IMR-90 (cell line): ENCODE measurements around the gene PTPN21. TPM values are rescaled to one million over a fixed set of nuclear protein-coding genes. Genes with fewer than 3 reads are reported as not detected.

ENCODE experiments used
- ATAC-seq: fragments of 200-7000 bp; cut with Tn5 transposase; 2 replicates; pipeline ENCODE4 v1.9.1; 2020; ENCODE audit warnings: low read depth, mild to moderate bottlenecking, moderate library complexity
- BruUV-seq: library from RNA; stranded (reverse); fragments of 400-500 nt; replicated peaks from 2 replicates; lab custom pipeline; 2021; lab: Mats Ljungman, UMichigan
- CTCF ChIA-PET: fragments of 300-600 bp; formaldehyde crosslinking; extraction: SDS; loops from one replicate; lab custom pipeline; 2021; ENCODE audit warnings: antibody characterized with exemption; lab: Yijun Ruan, JAX
- POLR2A ChIA-PET: fragments of 300-600 bp; sonication (Branson Sonifier 250); formaldehyde crosslinking; loops from one replicate; lab custom pipeline; 2022; ENCODE audit warnings: antibody characterized with exemption; ENCODE audit not compliant: unreplicated experiment; lab: Charles Lee
- DNase-seq: peaks from one replicate; pipeline ENCODE4 v3.0.0; 2013
- H2AFZ ChIP-seq: replicated peaks from 2 replicates; pipeline ENCODE3; 2013; ENCODE audit warnings: low read length, mild to moderate bottlenecking; ENCODE audit not compliant: poor library complexity
- H2AK5ac ChIP-seq: 2 replicates; pipeline ENCODE4 v1.6.1; 2013; ENCODE audit warnings: low read depth, low read length, inconsistent platforms
- H2AK9ac ChIP-seq: replicated peaks from 2 replicates; pipeline ENCODE3; 2013; ENCODE audit warnings: mild to moderate bottlenecking, low read depth, low read length, moderate library complexity; ENCODE audit not compliant: poor library complexity
- H2BK120ac ChIP-seq: 2 replicates; pipeline ENCODE4 v1.6.1; 2013; ENCODE audit warnings: low read depth, low read length, inconsistent platforms
- H2BK15ac ChIP-seq: 3 replicates; pipeline ENCODE4 v1.6.1; 2013; ENCODE audit warnings: low read depth, low read length, inconsistent platforms
- H2BK20ac ChIP-seq: 2 replicates; pipeline ENCODE4 v1.6.1; 2013; ENCODE audit warnings: low read depth, mild to moderate bottlenecking, inconsistent platforms, low read length, moderate library complexity
- H2BK5ac ChIP-seq: 2 replicates; pipeline ENCODE4 v1.6.1; 2013; ENCODE audit warnings: mild to moderate bottlenecking, low read depth, low read length, inconsistent platforms; ENCODE audit not compliant: poor library complexity, severe bottlenecking
- H3K14ac ChIP-seq: replicated peaks from 2 replicates; pipeline ENCODE4 v1.6.1; 2013; ENCODE audit warnings: low read depth, low read length, inconsistent platforms
- H3K18ac ChIP-seq: 2 replicates; pipeline ENCODE4 v1.6.1; 2013; ENCODE audit warnings: low read depth, low read length, control low read depth
- H3K23ac ChIP-seq: 2 replicates; pipeline ENCODE4 v1.6.1; 2013; ENCODE audit warnings: low read depth, low read length, inconsistent platforms
- H3K27ac ChIP-seq: 2 replicates; pipeline ENCODE4 v1.5.1; 2013; ENCODE audit warnings: mild to moderate bottlenecking, control low read depth, low read length; ENCODE audit not compliant: insufficient read depth
- H3K27me3 ChIP-seq: 2 replicates; pipeline ENCODE4 v1.6.1; 2013; ENCODE audit warnings: low read length; ENCODE audit not compliant: control insufficient read depth, insufficient read depth
- H3K36me3 ChIP-seq: 2 replicates; pipeline ENCODE4 v1.6.1; 2013; ENCODE audit warnings: low read length, mixed read lengths; ENCODE audit not compliant: control insufficient read depth, insufficient read depth
- H3K4ac ChIP-seq: 2 replicates; pipeline ENCODE4 v1.6.1; 2013; ENCODE audit warnings: low read depth, low read length, inconsistent platforms
- H3K4me1 ChIP-seq: 2 replicates; pipeline ENCODE4 v1.6.1; 2013; ENCODE audit warnings: low read length, mixed read lengths; ENCODE audit not compliant: control insufficient read depth, insufficient read depth
- H3K4me2 ChIP-seq: 2 replicates; pipeline ENCODE4 v1.6.1; 2013; ENCODE audit warnings: low read depth, mild to moderate bottlenecking, control low read depth, low read length, moderate library complexity
- H3K4me3 ChIP-seq: 2 replicates; pipeline ENCODE4 v1.5.1; 2013; ENCODE audit warnings: low read depth, mild to moderate bottlenecking, control low read depth, low read length, moderate library complexity; ENCODE audit not compliant: insufficient read depth
- H3K56ac ChIP-seq: 2 replicates; pipeline ENCODE4 v1.6.1; 2013; ENCODE audit warnings: low read length, inconsistent platforms; ENCODE audit not compliant: insufficient read depth; ENCODE audit errors: extremely low read depth
- H3K79me1 ChIP-seq, 2 experiments: 2 replicates each; pipeline ENCODE4 v1.6.1; 2013; ENCODE audit warnings: low read length in 2 of 2, inconsistent platforms in 1 of 2, low read depth in 1 of 2
- H3K9ac ChIP-seq: 2 replicates; pipeline ENCODE4 v1.6.1; 2013; ENCODE audit warnings: low read depth, low read length, control low read depth
- H3K9me1 ChIP-seq: 2 replicates; pipeline ENCODE4 v1.6.1; 2013; ENCODE audit warnings: low read length, inconsistent platforms; ENCODE audit not compliant: insufficient read depth
- H3K9me3 ChIP-seq: 2 replicates; pipeline ENCODE4 v1.6.1; 2013; ENCODE audit warnings: low read length; ENCODE audit not compliant: control insufficient read depth, insufficient read depth
- H4K20me1 ChIP-seq: 2 replicates; pipeline ENCODE4 v1.6.1; 2013; ENCODE audit warnings: low read length, inconsistent platforms; ENCODE audit not compliant: insufficient read depth
- H4K5ac ChIP-seq: 2 replicates; pipeline ENCODE4 v1.6.1; 2013; ENCODE audit warnings: mild to moderate bottlenecking, low read depth, low read length, control low read depth
- H4K8ac ChIP-seq, 2 experiments: 2 replicates each; pipeline ENCODE4 v1.6.1; 2013; ENCODE audit warnings: low read depth in 2 of 2, low read length in 2 of 2, control low read depth in 1 of 2, inconsistent platforms in 1 of 2
- H4K91ac ChIP-seq: 2 replicates; pipeline ENCODE4 v1.6.1; 2013; ENCODE audit warnings: low read depth, low read length, inconsistent platforms; ENCODE audit not compliant: insufficient read depth
- BHLHE40 ChIP-seq: fragments of 150-350 bp; IDR thresholded peaks from 2 replicates; pipeline ENCODE4 v1.6.1; 2016; ENCODE audit warnings: mild to moderate bottlenecking, low read depth, low read length
- CEBPB ChIP-seq: IDR thresholded peaks from 2 replicates; pipeline ENCODE4 v1.6.1; 2012; ENCODE audit warnings: low read depth, low read length, improper control_type of control experiment
- CHD1 ChIP-seq: IDR thresholded peaks from 2 replicates; pipeline ENCODE4 v1.6.1; 2012; ENCODE audit warnings: low read depth, low read length, improper control_type of control experiment
- CTCF ChIP-seq: conservative IDR thresholded peaks from 2 replicates; pipeline ENCODE4 v1.5.1; 2012; ENCODE audit warnings: mild to moderate bottlenecking, low read depth, low read length, improper control_type of control experiment
- ELK1 ChIP-seq: fragments of 150-350 bp; IDR thresholded peaks from 2 replicates; pipeline ENCODE4 v1.6.1; 2016; ENCODE audit warnings: low read depth, mild to moderate bottlenecking, low read length, moderate library complexity, borderline replicate concordance
- FOS ChIP-seq: fragments of 150-350 bp; IDR thresholded peaks from 2 replicates; pipeline ENCODE4 v1.6.1; 2016; ENCODE audit warnings: low read depth, low read length
- MAFK ChIP-seq: IDR thresholded peaks from 2 replicates; pipeline ENCODE4 v1.6.1; 2012; ENCODE audit warnings: low read depth, low read length, improper control_type of control experiment
- MAZ ChIP-seq: IDR thresholded peaks from 2 replicates; pipeline ENCODE4 v1.6.1; 2012; ENCODE audit warnings: low read depth, mild to moderate bottlenecking, low read length, improper control_type of control experiment, moderate library complexity, borderline replicate concordance
- MXI1 ChIP-seq: IDR thresholded peaks from 2 replicates; pipeline ENCODE4 v1.6.1; 2012; ENCODE audit warnings: low read depth, mild to moderate bottlenecking, low read length, moderate library complexity, borderline replicate concordance
- NFE2L2 ChIP-seq: fragments of 150-350 bp; IDR thresholded peaks from 2 replicates; pipeline ENCODE4 v1.6.1; 2016; ENCODE audit warnings: low read depth, mild to moderate bottlenecking, low read length
- POLR2A ChIP-seq: IDR thresholded peaks from 2 replicates; pipeline ENCODE4 v1.6.1; 2012; ENCODE audit warnings: mild to moderate bottlenecking, low read depth, low read length
- RCOR1 ChIP-seq: IDR thresholded peaks from 2 replicates; pipeline ENCODE4 v1.6.1; 2012; ENCODE audit warnings: mild to moderate bottlenecking, low read length, improper control_type of control experiment; ENCODE audit not compliant: insufficient replicate concordance
- SMC3 ChIP-seq: fragments of 150-350 bp; IDR thresholded peaks from 2 replicates; pipeline ENCODE4 v1.6.1; 2016; ENCODE audit warnings: low read depth, mild to moderate bottlenecking, antibody characterized with exemption, low read length, moderate library complexity
- USF2 ChIP-seq: fragments of 150-350 bp; IDR thresholded peaks from 2 replicates; pipeline ENCODE4 v1.6.1; 2017; ENCODE audit warnings: mild to moderate bottlenecking, antibody characterized with exemption, low read length, low read depth
- dilution Hi-C: fragments of 300-500 bp; cut with HindIII; formaldehyde crosslinking; loops from one replicate; pipeline ENCODE4 v1.14.3; 2018; ENCODE audit warnings: low sequenced_read_pairs; ENCODE audit not compliant: unreplicated experiment
- in situ Hi-C: fragments of 300-500 bp; cut with MboI; formaldehyde crosslinking; loops from 3 replicates; pipeline ENCODE4 v1.14.3; 2019; ENCODE audit warnings: low sequenced_read_pairs, inconsistent platforms, mixed read lengths
- intact Hi-C: fragments of 100-400 bp; cut with micrococcal nuclease; formaldehyde crosslinking; loops from 2 replicates; pipeline ENCODE4 v1.10.0; 2022
- polyA plus RNA-seq, 3 experiments: library from polyadenylated mRNA; depleted of rRNA; stranded (reverse); fragments of >200 nt; gene quantifications; 2 replicates each; pipeline ENCODE4 v1.2.3, GENCODE V29; 2012; ENCODE audit warnings: low replicate concordance in 1 of 3
- total RNA-seq: library from RNA; depleted of rRNA; stranded (reverse); fragments of >200 nt; gene quantifications from 2 replicates; pipeline ENCODE4 v1.2.3, GENCODE V29; 2012

The PTPN21 gene
- total and polyA plus RNA-seq, 2 of the 4 experiments (the other 2 are of a cell fraction) = 10.4 to 10.7 TPM

DNA sequence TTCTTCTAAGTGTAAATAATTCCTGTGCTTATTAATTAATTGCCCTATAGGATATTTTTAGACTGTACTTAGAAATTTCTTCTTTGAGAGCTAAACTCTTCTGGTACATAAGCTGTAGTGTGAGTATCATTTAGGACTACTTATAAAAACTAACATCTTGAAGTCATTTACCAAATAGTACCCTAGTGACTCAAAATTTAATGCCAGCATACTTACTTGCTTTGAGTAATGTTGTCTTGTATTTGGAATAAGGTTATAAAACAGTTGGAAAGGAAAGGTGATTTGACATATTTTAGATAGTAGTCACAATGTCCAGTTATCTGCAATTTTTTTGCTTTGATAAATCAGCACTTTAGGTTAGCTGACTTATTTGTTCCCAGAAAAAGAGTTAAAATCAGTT is 130.2 kb downstream of the PTPN21 start:
- Histone ChIP-seq H4K8ac (no peak overlapping the region; a peak in 1 of 4 replicates), H3K9me3 (no peaks in the 10 kb centered on the region), H3K56ac (no peak overlapping the region), H3K9me1 (peaks cover 2% of the 10 kb centered on the region; the same call in 1 of the 2 replicates), H3K27ac (no peak overlapping the region), H3K27me3 (no peaks in the 10 kb centered on the region), H4K91ac (no peak overlapping the region), H3K9ac (no peak overlapping the region), H3K4ac (no peak overlapping the region), H3K79me1 (peaks cover 0 to 9% of the 10 kb centered on the region in 2 experiments; a peak in 2 of 4 replicates), H4K5ac (no peak overlapping the region), H2BK5ac (peak overlapping the region; percentile 69), H3K4me1 (peaks cover 3% of the 10 kb centered on the region), H2AFZ (no peak overlapping the region), H3K18ac (no peak overlapping the region), H3K14ac (no peak overlapping the region), H3K4me3 (no peak overlapping the region), H2AK5ac (no peak overlapping the region), H4K20me1 (no peaks in the 10 kb centered on the region), H3K23ac (no peak overlapping the region), H2BK120ac (no peak overlapping the region), H2BK20ac (no peak overlapping the region), H3K4me2 (0 out of 2 replicates have a peak overlapping the region, but pooled peaks have one; percentile 13), H3K36me3 (peaks cover 4% of the 10 kb centered on the region), H2AK9ac (no peak overlapping the region), H2BK15ac (no peak overlapping the region)
- in situ Hi-C loops = no loop called here
- ChIA-PET POLR2A (no interaction called here), CTCF (interaction anchor here (1.0 kb wide), 1 partner anchor 235 kb away, joined by 4 read pairs; no protein-coding TSS in a partner anchor)
- no peak for TF ChIP-seq USF2
- TF ChIP-seq RCOR1 = no peak
- no peak for TF ChIP-seq NFE2L2
- TF ChIP-seq CTCF = no peak
- TF ChIP-seq MXI1 = no peak
- no peak for TF ChIP-seq POLR2A
- TF ChIP-seq FOS = no peak
- TF ChIP-seq SMC3 = no peak
- TF ChIP-seq MAFK = no peak
- no peak for TF ChIP-seq CHD1
- TF ChIP-seq BHLHE40 = no peak
- TF ChIP-seq CEBPB = no peak
- TF ChIP-seq MAZ = no peak
- TF ChIP-seq ELK1 = no peak
- dilution Hi-C loops = no loop called here
- peak; percentile 52 for DNase-seq
- no TSS peak for BruUV-seq
- ATAC-seq = peak; percentile 15; the same call in 1 of the 2 replicates
- intact Hi-C loops = no loop called here
